HG02870 (cell line): ENCODE measurements around the gene ATF5.
A peak's percentile ranks its signal among the peaks of the same experiment; 100 is the strongest.
"Not testable (repeated sequence)": the region's sequence is repeated elsewhere in the genome, so short reads cannot be mapped to it uniquely, and the experiment has no call there.

ENCODE experiments used
- ATAC-seq: cut with Tn5 transposase; IDR thresholded peaks from one replicate; pipeline ENCODE4 v1.9.1; 2021; ENCODE audit warnings: mild to moderate bottlenecking, moderate library complexity; ENCODE audit not compliant: unreplicated experiment

ATF5 gene

DNA sequence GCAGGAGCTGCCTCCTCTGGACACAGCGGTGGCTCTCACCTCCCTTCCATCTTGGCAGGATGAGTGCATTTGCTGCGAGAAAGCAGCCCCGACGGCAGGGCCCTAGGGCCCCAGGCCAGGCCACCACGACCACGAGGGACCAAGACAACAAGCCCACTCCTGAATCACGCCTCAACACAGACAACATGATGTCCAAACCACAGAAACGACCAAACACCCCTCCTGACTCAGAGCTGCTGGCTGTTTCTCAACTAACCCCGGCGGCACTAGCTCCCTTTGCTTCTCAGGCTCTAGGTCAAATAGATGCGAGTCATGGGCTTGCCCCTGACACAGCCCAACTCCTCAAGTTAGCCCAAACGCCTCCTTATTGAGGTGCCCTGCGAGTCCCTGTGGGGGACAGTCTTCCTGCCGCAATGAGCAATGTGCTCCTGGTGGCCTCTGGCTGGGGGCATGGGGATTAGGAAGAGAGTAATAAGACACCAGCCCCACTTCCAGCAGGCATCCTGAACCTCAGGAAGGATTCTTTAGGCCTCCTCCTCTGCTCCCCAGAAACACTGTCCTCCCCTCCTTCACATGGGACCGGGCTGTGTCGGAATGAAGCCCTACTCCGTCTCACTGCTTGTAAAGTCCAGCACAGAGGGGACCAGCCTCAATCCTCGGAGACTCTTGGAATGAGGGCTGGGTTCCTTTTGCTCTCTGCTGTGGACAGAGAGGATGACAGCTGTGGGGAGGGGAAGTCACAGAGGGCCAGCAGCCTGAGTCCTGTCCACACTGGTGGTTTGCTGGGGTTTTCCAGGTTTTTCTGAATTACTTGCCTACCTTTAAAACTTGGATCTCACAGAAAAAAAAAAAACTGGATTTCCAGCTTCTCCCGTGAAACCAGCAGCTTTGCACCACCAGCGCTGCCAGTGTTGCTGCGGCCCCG, 6.9 kb upstream of the ATF5 start:
- ATAC-seq, result no peak

GRCh38 chr19:49923055-49924003, 5.7 kb upstream of the ATF5 start:
- no peak for ATAC-seq

GRCh38 chr19:49924004-49924880, 4.8 kb upstream of the ATF5 start:
- ATAC-seq, result no peak

DNA sequence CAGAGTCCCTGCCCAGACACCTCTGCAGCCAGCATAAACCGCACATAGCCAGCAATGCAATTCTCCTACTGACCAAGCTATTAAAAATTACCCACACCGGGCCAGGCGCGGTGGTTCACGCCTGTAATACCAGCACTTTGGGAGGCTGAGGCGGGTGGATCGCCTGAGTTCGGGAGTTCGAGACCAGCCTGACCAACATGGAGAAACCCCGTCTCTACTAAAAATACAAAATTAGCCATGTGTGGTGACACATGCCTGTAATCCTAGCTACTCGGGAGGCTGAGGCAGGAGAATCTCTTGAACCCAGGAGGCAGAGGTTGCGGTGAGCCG, 4.2 kb upstream of the ATF5 start:
- ATAC-seq, result not testable (repeated sequence)

GRCh38 chr19:49925486-49925885, 3.5 kb upstream of the ATF5 start:
- no peak for ATAC-seq

DNA sequence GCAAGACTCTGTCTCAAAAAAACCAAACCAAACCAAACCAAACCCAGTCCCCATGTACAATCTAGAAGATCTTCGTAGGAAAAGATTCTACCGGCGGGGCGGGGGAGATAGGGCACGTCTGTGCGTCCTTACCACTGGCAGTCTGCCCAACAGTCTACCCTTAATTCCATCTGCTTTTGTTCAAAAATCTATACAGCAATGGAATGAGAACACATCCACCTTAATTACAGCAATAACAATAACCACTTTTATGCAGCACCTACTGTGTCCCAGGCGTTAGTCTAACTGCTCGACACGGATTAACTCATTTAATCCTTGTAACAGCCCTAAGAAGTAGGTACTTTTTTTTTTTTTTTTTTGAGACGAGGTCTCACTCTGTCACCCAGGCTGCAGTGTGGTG, 2.5 kb upstream of the ATF5 start:
- ATAC-seq, result no peak

- ATAC-seq, result no peak
Measured at GRCh38 chr19:49927526-49928264, 1.3 kb upstream of the ATF5 start.

- ATAC-seq, result peak; percentile 40
Measured at GRCh38 chr19:49929611-49930482, 842 bp downstream of the ATF5 start.

- ATAC-seq, result no peak
Measured at GRCh38 chr19:49930483-49931011, 1.5 kb downstream of the ATF5 start.

DNA sequence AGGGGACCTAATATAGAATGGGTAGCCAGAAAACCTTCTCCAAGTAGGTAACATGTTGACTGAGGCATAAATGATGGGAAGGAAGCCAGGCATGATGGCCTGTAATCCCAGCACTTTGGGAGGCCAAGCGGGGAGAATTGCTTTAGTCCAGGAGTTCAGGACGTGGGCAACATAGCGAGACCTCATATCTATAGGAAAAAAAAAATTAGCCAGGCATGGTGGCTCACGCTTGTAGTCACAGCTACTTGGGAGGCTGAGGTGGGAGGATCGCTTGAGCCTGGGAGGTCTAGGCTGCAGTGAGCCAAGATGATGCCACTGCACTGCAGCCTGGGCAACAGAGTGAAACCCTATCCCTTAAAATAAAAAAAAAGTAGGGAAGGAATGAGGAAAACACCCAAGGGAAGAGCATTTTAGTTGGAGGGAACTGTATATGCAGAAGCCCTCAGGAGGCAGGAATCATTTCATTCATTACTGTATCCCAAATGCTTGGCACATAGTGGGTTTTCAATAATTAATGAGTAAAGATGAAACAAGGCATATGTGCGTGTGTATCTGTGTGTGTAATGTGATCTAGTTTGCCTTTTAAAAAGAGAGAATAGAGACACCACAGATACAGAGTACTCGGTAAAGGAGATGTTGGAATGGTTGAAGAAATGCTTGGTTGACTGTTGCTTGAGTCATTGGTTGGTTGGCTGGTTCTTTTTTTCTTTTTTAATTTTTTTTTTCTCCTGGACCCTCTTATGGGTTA, 2.5 kb downstream of the ATF5 start:
- ATAC-seq, result no peak

- ATAC-seq, result no peak
Measured at GRCh38 chr19:49932041-49932451, 3.0 kb downstream of the ATF5 start.

- ATAC-seq, result no peak
Measured at GRCh38 chr19:49932731-49933131, 3.7 kb downstream of the ATF5 start.

GRCh38 chr19:49933643-49934042, 4.6 kb downstream of the ATF5 start:
- no peak for ATAC-seq

DNA sequence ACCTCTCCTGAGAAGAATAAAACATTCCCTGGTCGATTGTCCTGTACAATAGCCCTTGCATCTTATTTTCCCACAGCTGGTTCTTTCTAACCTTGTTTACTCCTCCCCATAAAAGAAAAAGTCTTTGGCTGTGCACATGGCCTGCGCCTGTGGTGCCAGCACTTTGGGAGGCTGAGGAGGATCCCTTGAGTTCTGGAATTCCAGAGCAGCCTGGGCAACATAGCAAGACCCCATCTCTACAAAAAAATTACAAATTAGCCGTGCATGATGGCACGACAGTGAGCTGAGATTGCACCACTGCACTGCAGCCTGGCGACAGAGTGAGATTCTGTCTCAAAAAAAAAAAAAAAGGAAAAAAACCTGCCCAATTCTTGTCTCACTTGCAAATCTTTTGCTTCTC, 7.5 kb downstream of the ATF5 start:
- no peak for ATAC-seq

- ATAC-seq, result no peak
Measured at GRCh38 chr19:49937750-49938381, 8.9 kb downstream of the ATF5 start.

GRCh38 chr19:49938662-49939061, 9.7 kb downstream of the ATF5 start:
- no peak for ATAC-seq

- ATAC-seq, result no peak
Measured at GRCh38 chr19:49939721-49940481, 10.9 kb downstream of the ATF5 start.
